ENCODE data around the gene RPS6KC1.

DNA sequence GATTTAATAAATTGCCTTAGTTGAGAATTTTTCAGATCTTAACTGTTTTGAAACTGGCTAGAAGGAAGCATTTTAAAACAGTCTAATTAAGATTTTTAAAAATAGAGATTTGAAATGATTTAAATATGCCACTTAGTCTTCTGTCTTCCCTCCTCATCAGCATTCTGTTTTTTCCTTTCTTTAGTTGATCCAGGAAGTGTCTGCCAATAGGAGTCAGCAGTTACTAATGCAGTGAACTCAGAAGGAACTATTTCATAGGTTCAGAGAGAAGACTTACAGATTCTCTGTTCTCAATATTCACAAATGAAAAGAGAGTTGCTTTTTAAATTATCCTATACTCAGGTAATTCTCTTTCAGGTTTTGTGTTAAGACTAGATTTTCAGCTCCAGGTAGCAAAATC, 84.5 kb downstream of the RPS6KC1 start:
- TF ChIP-seq, protein P1, sequence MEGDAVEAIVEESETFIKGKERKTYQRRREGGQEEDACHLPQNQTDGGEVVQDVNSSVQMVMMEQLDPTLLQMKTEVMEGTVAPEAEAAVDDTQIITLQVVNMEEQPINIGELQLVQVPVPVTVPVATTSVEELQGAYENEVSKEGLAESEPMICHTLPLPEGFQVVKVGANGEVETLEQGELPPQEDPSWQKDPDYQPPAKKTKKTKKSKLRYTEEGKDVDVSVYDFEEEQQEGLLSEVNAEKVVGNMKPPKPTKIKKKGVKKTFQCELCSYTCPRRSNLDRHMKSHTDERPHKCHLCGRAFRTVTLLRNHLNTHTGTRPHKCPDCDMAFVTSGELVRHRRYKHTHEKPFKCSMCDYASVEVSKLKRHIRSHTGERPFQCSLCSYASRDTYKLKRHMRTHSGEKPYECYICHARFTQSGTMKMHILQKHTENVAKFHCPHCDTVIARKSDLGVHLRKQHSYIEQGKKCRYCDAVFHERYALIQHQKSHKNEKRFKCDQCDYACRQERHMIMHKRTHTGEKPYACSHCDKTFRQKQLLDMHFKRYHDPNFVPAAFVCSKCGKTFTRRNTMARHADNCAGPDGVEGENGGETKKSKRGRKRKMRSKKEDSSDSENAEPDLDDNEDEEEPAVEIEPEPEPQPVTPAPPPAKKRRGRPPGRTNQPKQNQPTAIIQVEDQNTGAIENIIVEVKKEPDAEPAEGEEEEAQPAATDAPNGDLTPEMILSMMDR (IDR thresholded peaks at IDR 0.05), result no peak
- no peak for TF ChIP-seq POLR2A (IDR thresholded peaks at IDR 0.05)
